ENCODE measurements around the gene KREMEN2. TPM values are rescaled to one million over a fixed set of nuclear protein-coding genes. Genes with fewer than 3 reads are reported as not detected.

KREMEN2 gene
- total RNA-seq, 4 donors from 2014 or later = 0.19 to 3.9 (median 2.1) TPM; not detected in 1

DNA sequence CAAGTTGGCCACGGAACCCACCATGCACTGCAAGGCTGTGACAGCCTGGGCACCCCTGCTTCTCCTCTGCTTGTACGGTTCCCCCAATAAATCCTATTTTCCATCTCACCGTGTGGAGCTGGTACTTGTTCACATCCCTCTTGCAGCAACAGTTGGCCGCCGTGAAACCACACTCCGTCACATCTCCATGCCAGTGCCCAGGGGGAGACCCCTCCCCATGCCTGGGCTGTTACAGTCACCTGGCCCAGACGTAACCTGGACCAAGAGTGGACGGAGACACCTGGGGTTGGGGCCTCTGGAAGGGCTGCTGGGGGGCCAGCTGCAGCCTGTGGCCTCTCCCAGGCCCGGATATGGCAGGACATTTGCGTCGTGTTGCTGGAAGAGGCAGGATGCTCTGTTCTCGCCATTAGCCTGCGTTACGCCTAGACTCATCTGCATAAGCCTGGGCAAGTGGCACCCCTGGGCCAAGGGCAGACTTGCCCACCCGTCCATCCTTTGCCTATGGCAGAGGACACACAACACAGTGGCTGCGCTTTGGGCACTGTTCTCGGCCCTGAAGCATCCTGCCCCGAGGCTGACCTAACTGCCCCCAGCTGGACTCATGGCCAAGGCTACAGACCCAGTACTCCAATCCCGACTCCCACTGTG is 14.2 kb upstream of the KREMEN2 start:
- Histone ChIP-seq H3K4me1 (peaks cover 0 to 13% (median 0%) of the 10 kb centered on the region in 3 donors), H3K36me3 (peaks cover 0 to 42% (median 7%) of the 10 kb centered on the region in 3 donors), H3K9me3 (no peaks in the 10 kb centered on the region), H3K27ac (no peak overlapping the region), H3K27me3 (peaks cover 0 to 13% (median 2%) of the 10 kb centered on the region in 4 donors), H3K4me3 (no peak overlapping the region)
- intact Hi-C loops (cut with DNase I) = no loop called here
- TF ChIP-seq, protein P1, sequence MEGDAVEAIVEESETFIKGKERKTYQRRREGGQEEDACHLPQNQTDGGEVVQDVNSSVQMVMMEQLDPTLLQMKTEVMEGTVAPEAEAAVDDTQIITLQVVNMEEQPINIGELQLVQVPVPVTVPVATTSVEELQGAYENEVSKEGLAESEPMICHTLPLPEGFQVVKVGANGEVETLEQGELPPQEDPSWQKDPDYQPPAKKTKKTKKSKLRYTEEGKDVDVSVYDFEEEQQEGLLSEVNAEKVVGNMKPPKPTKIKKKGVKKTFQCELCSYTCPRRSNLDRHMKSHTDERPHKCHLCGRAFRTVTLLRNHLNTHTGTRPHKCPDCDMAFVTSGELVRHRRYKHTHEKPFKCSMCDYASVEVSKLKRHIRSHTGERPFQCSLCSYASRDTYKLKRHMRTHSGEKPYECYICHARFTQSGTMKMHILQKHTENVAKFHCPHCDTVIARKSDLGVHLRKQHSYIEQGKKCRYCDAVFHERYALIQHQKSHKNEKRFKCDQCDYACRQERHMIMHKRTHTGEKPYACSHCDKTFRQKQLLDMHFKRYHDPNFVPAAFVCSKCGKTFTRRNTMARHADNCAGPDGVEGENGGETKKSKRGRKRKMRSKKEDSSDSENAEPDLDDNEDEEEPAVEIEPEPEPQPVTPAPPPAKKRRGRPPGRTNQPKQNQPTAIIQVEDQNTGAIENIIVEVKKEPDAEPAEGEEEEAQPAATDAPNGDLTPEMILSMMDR (IDR thresholded peaks at IDR 0.05) = no peak
- TF ChIP-seq POLR2A (IDR thresholded peaks at IDR 0.05) = no peak
- no peak for DNase-seq
- WGBS, 2 donors = 86% methylated on average over 18 of the region's 19 CpGs; no CpG with 5 or more reads in 1 of the 2 donors

DNA sequence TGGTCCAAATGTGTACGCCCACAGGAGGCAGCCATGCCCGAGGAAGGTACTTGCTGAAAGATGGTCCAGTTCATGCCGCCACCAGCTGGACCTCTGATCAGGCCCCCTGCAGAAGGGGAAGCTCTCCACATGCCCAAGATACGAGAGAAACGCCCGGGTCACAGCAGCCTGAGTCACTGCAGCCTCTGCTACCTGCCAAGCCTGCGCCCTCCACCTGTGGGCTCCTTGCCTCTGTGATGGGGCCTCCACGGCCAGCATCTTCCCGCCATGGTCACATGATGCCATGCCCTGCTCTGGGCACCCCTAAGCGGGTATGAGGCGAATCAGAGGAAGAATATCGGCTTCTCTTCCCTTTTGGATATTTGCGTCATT is 13.7 kb upstream of the KREMEN2 start:
- DNase-seq = no peak
- Histone ChIP-seq H3K27ac (no peak overlapping the region), H3K36me3 (peaks cover 0 to 37% (median 7%) of the 10 kb centered on the region in 3 donors), H3K9me3 (no peaks in the 10 kb centered on the region), H3K4me3 (no peak overlapping the region), H3K27me3 (peaks cover 0 to 18% (median 3%) of the 10 kb centered on the region in 4 donors), H3K4me1 (peaks cover 0 to 18% (median 0%) of the 10 kb centered on the region in 3 donors)
- 72 to 100% methylated on average over 2 to 9 of the region's 13 CpGs for WGBS, 2 donors
- intact Hi-C loops (cut with DNase I) = no loop called here
- TF ChIP-seq POLR2A (IDR thresholded peaks at IDR 0.05) = no peak
- TF ChIP-seq, protein P1 (IDR thresholded peaks at IDR 0.05) = no peak

DNA sequence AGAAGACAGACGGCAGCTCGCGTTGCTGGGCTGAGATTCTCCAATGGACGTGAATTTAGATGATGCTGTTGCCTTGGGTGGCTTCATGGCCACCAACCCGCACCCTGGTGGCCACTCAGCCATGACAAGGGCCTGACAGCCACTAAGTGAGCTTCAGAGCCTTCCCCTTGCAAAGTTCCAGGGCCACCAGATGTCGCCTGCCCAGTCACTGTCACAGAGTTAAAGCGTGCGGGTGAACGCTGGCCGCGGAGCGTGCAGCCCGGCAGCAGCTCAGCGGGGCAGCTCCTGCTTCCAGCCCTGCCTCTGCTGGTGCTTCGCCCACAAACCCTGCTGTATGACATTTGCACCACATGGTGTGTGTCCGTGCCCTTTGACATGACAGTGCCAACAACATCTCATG is 13.3 kb upstream of the KREMEN2 start:
- Histone ChIP-seq H3K27me3 (peaks cover 0 to 23% (median 3%) of the 10 kb centered on the region in 4 donors), H3K4me3 (no peak overlapping the region), H3K4me1 (peaks cover 0 to 23% (median 0%) of the 10 kb centered on the region in 3 donors), H3K9me3 (no peaks in the 10 kb centered on the region), H3K27ac (no peak overlapping the region), H3K36me3 (peaks cover 0 to 32% (median 7%) of the 10 kb centered on the region in 3 donors)
- no peak for DNase-seq
- WGBS, 2 donors = 81% methylated on average over 6 of the region's 16 CpGs; no CpG with 5 or more reads in 1 of the 2 donors
- no peak for TF ChIP-seq POLR2A (IDR thresholded peaks at IDR 0.05)
- TF ChIP-seq, protein P1 (IDR thresholded peaks at IDR 0.05) = no peak
- intact Hi-C loops (cut with DNase I) = no loop called here

DNA sequence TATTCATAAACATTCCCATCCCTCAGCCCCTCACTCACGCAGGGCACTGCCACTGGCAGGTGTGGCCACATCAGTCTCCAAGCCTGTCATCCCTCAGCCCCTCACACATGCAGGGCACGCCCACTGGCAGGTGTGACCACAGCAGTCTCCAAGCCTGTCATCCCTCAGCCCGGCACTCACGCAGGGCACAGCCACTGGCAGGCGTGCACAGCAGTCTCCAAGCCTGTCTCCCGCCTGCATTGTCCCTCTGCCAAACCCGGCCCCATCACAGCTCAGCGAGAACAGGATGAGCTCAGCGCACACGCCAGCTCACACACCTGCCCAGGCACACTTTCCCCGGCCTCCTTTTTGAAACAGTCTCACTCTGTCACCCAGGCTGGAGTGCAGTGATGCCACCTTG is 11.4 kb upstream of the KREMEN2 start:
- TF ChIP-seq, protein P1 (IDR thresholded peaks at IDR 0.05) = no peak
- TF ChIP-seq POLR2A (IDR thresholded peaks at IDR 0.05) = no peak
- peaks cover 0 to 17% (median 7%) of the 10 kb centered on the region in 3 donors for H3K36me3 ChIP-seq
- H3K27ac ChIP-seq = no peak overlapping the region
- DNase-seq = no peak
- 20 to 32% methylated on average over 8 to 10 of the region's 11 CpGs for WGBS, 2 donors
- peaks cover 0 to 28% (median 0%) of the 10 kb centered on the region in 3 donors for H3K4me1 ChIP-seq
- H3K4me3 ChIP-seq = no peak overlapping the region
- peaks cover 0 to 42% (median 6%) of the 10 kb centered on the region in 4 donors for H3K27me3 ChIP-seq
- intact Hi-C loops (cut with DNase I) = no loop called here
- H3K9me3 ChIP-seq = no peaks in the 10 kb centered on the region

Data from esophagus squamous epithelium (tissue), 5 donors.